Stimulated activated CD4-positive, alpha-beta T cell treated with anti-CD3 and anti-CD28 coated beads, Interleukin-2, amount 100 ng/mL, for 24 hours (primary cell): Measurements from ENCODE around the gene STARD3NL.
"Not testable (repeated sequence)": the region's sequence is repeated elsewhere in the genome, so short reads cannot be mapped to it uniquely, and the experiment has no call there.

ENCODE experiments used
- DNase-seq, 2 donors: peaks; one replicate each; pipeline ENCODE4 v3.0.0-alpha.2; 2020

STARD3NL gene

DNA sequence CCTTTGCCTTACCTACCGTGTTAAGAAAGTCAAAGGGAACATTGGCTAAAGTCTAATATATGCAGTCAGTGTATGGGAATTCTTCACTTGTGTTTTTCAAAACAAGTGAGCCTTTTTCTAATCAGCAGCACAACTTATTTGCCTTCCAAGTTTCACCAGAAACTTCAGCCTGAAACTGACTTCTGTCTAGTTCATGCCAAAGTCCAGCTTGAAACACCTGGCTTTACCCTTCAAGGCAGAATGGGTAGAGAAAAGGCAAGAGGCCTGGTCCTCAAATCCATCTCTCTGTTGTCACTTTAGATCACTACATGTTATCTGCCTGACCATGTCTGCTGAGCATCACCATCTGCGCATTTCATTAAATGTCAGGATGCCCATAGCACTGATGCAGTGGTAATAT is 92.4 kb downstream of the STARD3NL start:
- DNase-seq: not testable (repeated sequence)

DNA sequence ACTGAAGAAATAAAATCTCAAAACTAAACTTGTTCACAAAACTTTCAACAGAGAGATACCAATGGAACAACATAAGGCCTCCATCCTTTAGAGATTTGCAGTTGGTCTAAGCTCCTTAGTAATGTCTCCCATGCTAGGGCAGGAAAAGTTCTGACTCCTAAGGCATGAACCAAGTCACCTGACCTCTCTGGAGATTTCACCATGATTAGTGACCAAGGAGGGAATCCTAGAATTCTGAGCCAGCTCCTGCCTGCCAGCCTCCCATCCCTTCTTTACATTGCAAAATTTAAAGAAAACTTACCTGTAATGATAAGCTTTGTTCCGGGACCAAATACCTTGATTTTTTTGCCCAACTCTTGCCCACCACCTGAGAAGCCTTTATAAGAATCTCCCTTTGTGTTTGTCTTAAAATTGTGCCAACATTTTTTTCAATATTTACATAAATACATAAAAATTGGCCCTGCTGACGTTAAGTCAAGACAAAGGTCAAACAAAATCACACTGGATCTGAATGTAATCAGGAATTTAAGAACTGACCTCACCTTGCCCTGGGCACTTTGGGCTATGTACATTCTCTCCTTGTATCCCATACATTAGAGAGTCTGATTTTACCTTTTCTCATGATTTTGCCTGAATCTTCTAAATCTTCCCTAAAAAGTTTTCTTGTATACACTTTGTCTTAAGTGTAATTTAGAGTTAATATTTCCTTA is 95.4 kb downstream of the STARD3NL start, which contains the start of gene TARP:
Gene TARP, minus strand, starts transcription at position 351 of the 710 bp plus-strand sequence.
- DNase-seq: no peak

DNA sequence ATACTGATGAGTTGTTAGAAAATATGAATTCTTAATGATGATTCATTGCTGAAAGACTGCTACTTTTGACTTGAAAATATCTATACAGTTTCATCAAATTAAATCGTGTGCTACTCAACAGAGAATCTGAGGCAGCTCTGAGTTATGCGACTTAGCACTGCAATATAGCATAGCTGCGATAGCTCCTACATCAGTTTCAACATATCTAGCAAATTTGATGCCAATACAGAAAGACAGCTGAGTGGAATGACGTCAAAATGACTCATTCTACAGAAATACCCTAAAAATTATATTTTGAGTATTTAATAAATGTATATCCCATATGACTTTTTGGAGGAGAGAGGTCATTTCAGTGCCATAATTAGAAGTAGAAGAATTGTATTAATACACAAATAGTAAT is 96.4 kb downstream of the STARD3NL start:
- DNase-seq: no peak

- no peak for DNase-seq
Observed at GRCh38 chr7:38274927-38275620, 97.0 kb downstream of the STARD3NL start.

DNA sequence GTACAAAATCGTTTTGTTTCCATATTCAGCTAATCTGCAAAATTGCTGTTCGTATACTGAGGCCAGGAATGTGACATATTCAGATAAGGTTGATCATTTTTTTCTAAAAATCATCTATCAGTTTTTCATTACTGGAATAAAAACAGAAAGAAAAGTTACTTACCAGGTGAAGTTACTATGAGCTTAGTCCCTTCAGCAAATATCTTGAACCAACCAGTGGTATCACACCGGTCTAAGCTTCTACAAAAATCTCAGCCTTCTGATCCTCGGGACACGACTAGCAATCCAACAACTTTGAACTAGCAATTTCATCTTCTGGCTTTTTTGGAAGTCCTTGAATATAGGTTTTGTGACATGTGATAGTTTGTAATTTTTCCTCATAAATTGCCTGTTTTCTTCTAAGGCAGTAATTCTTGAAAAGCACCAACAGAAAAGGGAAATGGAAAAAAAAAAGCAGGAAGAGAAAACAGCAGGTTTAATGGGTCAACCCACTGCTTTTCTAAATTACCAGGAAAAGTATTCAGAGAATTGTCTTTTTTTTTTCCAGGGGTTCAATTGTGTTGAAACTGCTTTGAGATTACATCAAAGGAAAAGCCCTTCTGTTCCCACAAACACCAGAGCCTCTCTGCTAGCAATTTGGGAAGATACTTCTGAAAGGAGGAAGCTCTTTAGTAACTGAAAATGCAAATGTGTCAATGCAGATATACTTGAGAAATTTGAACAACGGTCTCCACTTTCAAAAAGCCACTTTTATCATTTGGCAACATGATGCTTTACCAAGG is 98.2 kb downstream of the STARD3NL start:
- no peak for DNase-seq

DNA sequence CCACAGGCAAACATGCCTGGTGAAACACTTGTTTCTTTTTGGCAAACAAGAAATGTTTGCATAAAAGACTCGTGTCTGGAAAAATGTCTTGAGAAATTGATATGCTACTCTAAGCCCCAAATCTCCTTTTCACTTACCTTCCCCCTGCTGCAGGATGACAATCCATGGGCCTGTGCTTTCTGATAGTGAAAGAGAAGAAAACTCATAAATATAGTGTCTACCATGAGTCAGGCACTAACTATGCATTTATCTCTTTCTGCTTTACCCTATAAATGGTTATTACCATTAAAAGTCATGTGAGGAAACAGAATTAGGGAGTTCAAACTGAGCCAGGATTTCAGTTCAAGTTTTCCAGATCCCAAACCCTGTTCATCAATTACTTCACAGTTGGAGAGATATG is 102.0 kb downstream of the STARD3NL start:
- no peak for DNase-seq
